IPS-20b (cell line): ENCODE results near the gene MGMT.
A peak's percentile ranks its signal among the peaks of the same experiment; 100 is the strongest.
"Not testable (repeated sequence)": the region's sequence is repeated elsewhere in the genome, so short reads cannot be mapped to it uniquely, and the experiment has no call there.

ENCODE experiments used
- H3K27ac ChIP-seq: one replicate; pipeline ENCODE4 v1.5.1; 2013; ENCODE audit warnings: low read length
- H3K27me3 ChIP-seq: 2 replicates; pipeline ENCODE4 v1.6.1; 2013; ENCODE audit warnings: mild to moderate bottlenecking, low read length, inconsistent platforms; ENCODE audit not compliant: insufficient read depth
- H3K36me3 ChIP-seq: 2 replicates; pipeline ENCODE4 v1.6.1; 2013; ENCODE audit warnings: low read depth, mild to moderate bottlenecking, inconsistent platforms, low read length, moderate library complexity; ENCODE audit not compliant: insufficient read depth
- H3K4me1 ChIP-seq: 2 replicates; pipeline ENCODE4 v1.6.1; 2013; ENCODE audit warnings: mild to moderate bottlenecking, control low read depth, inconsistent platforms, low read length, moderate library complexity; ENCODE audit not compliant: insufficient read depth
- H3K4me3 ChIP-seq: 2 replicates; pipeline ENCODE4 v1.5.1; 2013; ENCODE audit warnings: mild to moderate bottlenecking, low read length, inconsistent platforms
- H3K9ac ChIP-seq: 2 replicates; pipeline ENCODE4 v1.6.1; 2013; ENCODE audit warnings: low read depth, mild to moderate bottlenecking, inconsistent platforms, low read length, moderate library complexity
- H3K9me3 ChIP-seq: 2 replicates; pipeline ENCODE4 v1.6.1; 2013; ENCODE audit warnings: mild to moderate bottlenecking, low read depth, low read length, inconsistent platforms; ENCODE audit not compliant: insufficient read depth

Gene MGMT

GRCh38 chr10:129466703-129467358 lies at the start of gene MGMT:
MGMT (plus strand) TSS chr10:129467241.
- peak within 1 kb of the TSS; percentile 75; the same call in 1 of the 2 replicates for H3K9ac ChIP-seq
- H3K9me3 ChIP-seq, result no peaks in the 10 kb centered on the region
- no peaks in the 10 kb centered on the region for H3K36me3 ChIP-seq
- H3K4me1 ChIP-seq, result peaks cover 5% of the 10 kb centered on the region; the same call in 1 of the 2 replicates
- peaks cover 11% of the 10 kb centered on the region for H3K27me3 ChIP-seq
- no peak within 1 kb of the TSS for H3K27ac ChIP-seq
- peak within 1 kb of the TSS; percentile 74 for H3K4me3 ChIP-seq

GRCh38 chr10:129417870-129418269 lies 49.2 kb upstream of the MGMT start:
- Histone ChIP-seq H3K9me3 (no peaks in the 10 kb centered on the region), H3K27ac (no peak overlapping the region), H3K4me3 (no peak overlapping the region), H3K4me1 (no peaks in the 10 kb centered on the region), H3K9ac (no peak overlapping the region), H3K27me3 (no peaks in the 10 kb centered on the region), H3K36me3 (no peaks in the 10 kb centered on the region)

GRCh38 chr10:129418496-129419225 lies 48.4 kb upstream of the MGMT start:
- H3K27me3 ChIP-seq, result no peaks in the 10 kb centered on the region
- no peak overlapping the region for H3K4me3 ChIP-seq
- H3K4me1 ChIP-seq, result no peaks in the 10 kb centered on the region
- no peaks in the 10 kb centered on the region for H3K9me3 ChIP-seq
- H3K9ac ChIP-seq, result no peak overlapping the region
- no peaks in the 10 kb centered on the region for H3K36me3 ChIP-seq
- no peak overlapping the region for H3K27ac ChIP-seq

GRCh38 chr10:129419397-129419796 lies 47.6 kb upstream of the MGMT start:
- no peaks in the 10 kb centered on the region for H3K36me3 ChIP-seq
- no peak overlapping the region for H3K27ac ChIP-seq
- H3K9ac ChIP-seq, result no peak overlapping the region
- no peaks in the 10 kb centered on the region for H3K9me3 ChIP-seq
- H3K4me3 ChIP-seq, result no peak overlapping the region
- no peaks in the 10 kb centered on the region for H3K27me3 ChIP-seq
- H3K4me1 ChIP-seq, result no peaks in the 10 kb centered on the region

GRCh38 chr10:129421399-129422010 lies 45.5 kb upstream of the MGMT start:
- Histone ChIP-seq H3K27ac (no peak overlapping the region), H3K36me3 (no peaks in the 10 kb centered on the region), H3K4me1 (no peaks in the 10 kb centered on the region), H3K9me3 (no peaks in the 10 kb centered on the region), H3K4me3 (no peak overlapping the region), H3K27me3 (no peaks in the 10 kb centered on the region), H3K9ac (no peak overlapping the region)

GRCh38 chr10:129424978-129425377 lies 42.1 kb upstream of the MGMT start:
- no peaks in the 10 kb centered on the region for H3K9me3 ChIP-seq
- no peak overlapping the region for H3K27ac ChIP-seq
- no peaks in the 10 kb centered on the region for H3K27me3 ChIP-seq
- H3K4me1 ChIP-seq, result no peaks in the 10 kb centered on the region
- no peak overlapping the region for H3K4me3 ChIP-seq
- H3K9ac ChIP-seq, result no peak overlapping the region
- no peaks in the 10 kb centered on the region for H3K36me3 ChIP-seq

- no peak overlapping the region for H3K27ac ChIP-seq
- H3K4me3 ChIP-seq, result no peak overlapping the region
- H3K4me1 ChIP-seq, result no peaks in the 10 kb centered on the region; the same call in 1 of the 2 replicates
- H3K9me3 ChIP-seq, result no peaks in the 10 kb centered on the region
- no peaks in the 10 kb centered on the region for H3K27me3 ChIP-seq
- H3K9ac ChIP-seq, result no peak overlapping the region
- H3K36me3 ChIP-seq, result no peaks in the 10 kb centered on the region
Observed at GRCh38 chr10:129426606-129427005, 40.4 kb upstream of the MGMT start.

- H3K36me3 ChIP-seq, result no peaks in the 10 kb centered on the region
- no peak overlapping the region for H3K27ac ChIP-seq
- no peak overlapping the region for H3K4me3 ChIP-seq
- no peak overlapping the region for H3K9ac ChIP-seq
- no peaks in the 10 kb centered on the region for H3K27me3 ChIP-seq
- H3K9me3 ChIP-seq, result no peaks in the 10 kb centered on the region
- peaks cover 15% of the 10 kb centered on the region; the same call in 1 of the 2 replicates for H3K4me1 ChIP-seq
Observed at GRCh38 chr10:129433266-129433665, 33.8 kb upstream of the MGMT start.

GRCh38 chr10:129435724-129436123 lies 31.3 kb upstream of the MGMT start:
- not testable (repeated sequence) for H3K36me3 ChIP-seq, H3K9ac ChIP-seq, H3K27me3 ChIP-seq

GRCh38 chr10:129438024-129438423 lies 29.0 kb upstream of the MGMT start:
- H3K36me3 ChIP-seq, result no peaks in the 10 kb centered on the region
- H3K9ac ChIP-seq, result no peak overlapping the region
- H3K4me3 ChIP-seq, result no peak overlapping the region
- no peak overlapping the region for H3K27ac ChIP-seq
- no peaks in the 10 kb centered on the region for H3K9me3 ChIP-seq
- no peaks in the 10 kb centered on the region for H3K27me3 ChIP-seq
- H3K4me1 ChIP-seq, result peaks cover 4% of the 10 kb centered on the region; the same call in 1 of the 2 replicates

More at GRCh38 chr10:129435724-129436123, 31.3 kb upstream of the MGMT start:
- not testable (repeated sequence) for H3K9me3 ChIP-seq, H3K4me3 ChIP-seq, H3K27ac ChIP-seq
- peaks cover 16% of the 10 kb centered on the region; the same call in 1 of the 2 replicates for H3K4me1 ChIP-seq

- H3K4me3 ChIP-seq, result no peak overlapping the region
- peaks cover 4% of the 10 kb centered on the region; the same call in 1 of the 2 replicates for H3K4me1 ChIP-seq
- H3K27ac ChIP-seq, result no peak overlapping the region
- H3K36me3 ChIP-seq, result no peaks in the 10 kb centered on the region
- H3K27me3 ChIP-seq, result no peaks in the 10 kb centered on the region
- no peaks in the 10 kb centered on the region for H3K9me3 ChIP-seq
- no peak overlapping the region for H3K9ac ChIP-seq
Observed at GRCh38 chr10:129440247-129440646, 26.8 kb upstream of the MGMT start.
